ENCODE data around the gene SKP1. TPM values are rescaled to one million over a fixed set of nuclear protein-coding genes. Genes with fewer than 3 reads are reported as not detected.

SKP1 gene
- total RNA-seq, 4 donors from 2014 or later: 229 to 275 (median 253) TPM

DNA sequence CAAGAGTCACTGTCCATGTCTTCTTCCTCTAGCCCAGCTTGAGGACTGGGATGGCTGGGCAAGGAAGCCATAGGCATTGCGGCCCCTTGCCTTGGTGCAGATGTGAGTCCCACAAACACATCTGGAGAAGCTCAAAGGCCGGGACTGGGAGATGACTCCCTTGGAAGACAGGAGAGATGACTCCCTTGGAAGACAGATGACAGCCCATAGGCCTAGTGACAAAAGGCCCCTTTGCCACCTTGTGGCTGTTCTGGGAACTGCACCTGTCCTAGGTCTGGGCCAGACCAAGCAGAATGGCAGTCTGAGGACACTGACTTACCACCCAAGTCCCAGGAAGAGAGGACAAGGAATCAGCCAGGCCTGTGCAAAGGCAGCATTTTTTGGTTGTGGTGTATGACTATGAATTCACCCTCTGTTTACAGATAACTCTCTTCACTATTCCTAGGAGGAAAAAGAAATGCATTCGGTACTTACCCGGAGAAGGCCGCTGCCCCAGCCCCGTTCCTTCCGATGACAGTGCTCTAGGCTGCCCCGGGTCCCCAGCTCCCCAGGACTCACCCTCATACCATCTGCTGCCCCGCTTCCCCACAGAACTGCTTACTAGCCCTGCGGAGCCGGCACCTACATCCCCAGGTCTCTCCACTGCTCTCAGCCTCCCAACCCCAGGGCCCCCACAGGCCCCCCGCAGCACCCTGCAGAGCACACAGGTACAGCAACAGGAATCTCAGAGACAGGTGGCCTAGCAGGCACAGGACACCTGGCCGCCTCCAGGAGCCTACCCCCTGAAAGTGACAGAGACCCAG, 30.8 kb downstream of the SKP1 start:
- no peak for TF ChIP-seq POLR2A (IDR thresholded peaks at IDR 0.05)
- TF ChIP-seq, protein P1, sequence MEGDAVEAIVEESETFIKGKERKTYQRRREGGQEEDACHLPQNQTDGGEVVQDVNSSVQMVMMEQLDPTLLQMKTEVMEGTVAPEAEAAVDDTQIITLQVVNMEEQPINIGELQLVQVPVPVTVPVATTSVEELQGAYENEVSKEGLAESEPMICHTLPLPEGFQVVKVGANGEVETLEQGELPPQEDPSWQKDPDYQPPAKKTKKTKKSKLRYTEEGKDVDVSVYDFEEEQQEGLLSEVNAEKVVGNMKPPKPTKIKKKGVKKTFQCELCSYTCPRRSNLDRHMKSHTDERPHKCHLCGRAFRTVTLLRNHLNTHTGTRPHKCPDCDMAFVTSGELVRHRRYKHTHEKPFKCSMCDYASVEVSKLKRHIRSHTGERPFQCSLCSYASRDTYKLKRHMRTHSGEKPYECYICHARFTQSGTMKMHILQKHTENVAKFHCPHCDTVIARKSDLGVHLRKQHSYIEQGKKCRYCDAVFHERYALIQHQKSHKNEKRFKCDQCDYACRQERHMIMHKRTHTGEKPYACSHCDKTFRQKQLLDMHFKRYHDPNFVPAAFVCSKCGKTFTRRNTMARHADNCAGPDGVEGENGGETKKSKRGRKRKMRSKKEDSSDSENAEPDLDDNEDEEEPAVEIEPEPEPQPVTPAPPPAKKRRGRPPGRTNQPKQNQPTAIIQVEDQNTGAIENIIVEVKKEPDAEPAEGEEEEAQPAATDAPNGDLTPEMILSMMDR (IDR thresholded peaks at IDR 0.05): peak in 1 of 3 donors; percentile 81
- WGBS, 2 donors: 80 to 87% methylated on average over 13 of the region's 13 CpGs
- H3K4me3 ChIP-seq (ENCODE audit: low read depth, poor library complexity, severe bottlenecking): no peak overlapping the region
- intact Hi-C loops (cut with DNase I; ENCODE audit: low total_unique reads): loop anchor here (2.0 kb wide), 1 partner anchor 107 kb away; no protein-coding TSS in a partner anchor
- DNase-seq (ENCODE audit: low spot score in 2 of 2): peak; percentile 72 to 94

DNA sequence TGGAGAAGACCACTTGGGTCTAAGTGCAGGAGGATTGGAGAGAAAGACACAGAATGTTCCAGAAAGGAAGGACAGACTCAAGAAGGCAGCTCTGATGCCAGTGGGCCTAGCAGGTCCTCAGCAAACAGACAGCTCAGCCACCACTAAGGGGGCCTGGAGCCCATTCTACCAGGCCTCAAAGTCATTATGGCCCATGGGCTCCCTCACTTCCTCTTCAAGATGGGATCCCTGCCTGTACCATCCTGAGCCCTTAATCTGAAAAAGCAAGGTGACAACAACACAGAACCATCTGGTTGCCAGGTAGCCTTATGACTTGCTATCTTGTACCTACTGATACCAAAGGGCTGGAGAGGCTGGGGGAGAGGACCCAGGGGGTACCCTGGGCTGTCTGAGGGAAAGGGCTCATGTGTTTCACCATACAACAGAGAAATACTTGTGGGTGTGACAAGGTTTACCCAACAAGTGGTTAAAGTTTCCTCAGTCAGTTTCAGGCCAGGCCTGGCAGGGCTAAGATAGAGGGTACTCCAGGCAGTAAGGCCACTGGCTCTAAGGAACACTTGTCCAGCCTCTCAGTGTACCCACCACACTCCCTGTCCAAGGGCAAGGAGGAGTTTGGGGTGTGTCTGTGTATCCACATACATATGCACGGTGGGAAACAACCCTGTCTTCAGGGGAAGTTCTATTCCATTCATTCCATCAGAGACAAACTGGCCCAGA, 31.6 kb downstream of the SKP1 start:
- 38 to 53% methylated on average over 1 of the region's 1 CpG for WGBS, 2 donors
- intact Hi-C loops (cut with DNase I; ENCODE audit: low total_unique reads): loop anchor here (2.0 kb wide), 1 partner anchor 106 kb away; no protein-coding TSS in a partner anchor
- TF ChIP-seq, protein P1 (IDR thresholded peaks at IDR 0.05): no peak
- TF ChIP-seq POLR2A (IDR thresholded peaks at IDR 0.05): no peak
- DNase-seq (ENCODE audit: low spot score in 2 of 2): peak in 1 of 2 donors; percentile 8
- no peak overlapping the region for H3K4me3 ChIP-seq (ENCODE audit: low read depth, poor library complexity, severe bottlenecking)

DNA sequence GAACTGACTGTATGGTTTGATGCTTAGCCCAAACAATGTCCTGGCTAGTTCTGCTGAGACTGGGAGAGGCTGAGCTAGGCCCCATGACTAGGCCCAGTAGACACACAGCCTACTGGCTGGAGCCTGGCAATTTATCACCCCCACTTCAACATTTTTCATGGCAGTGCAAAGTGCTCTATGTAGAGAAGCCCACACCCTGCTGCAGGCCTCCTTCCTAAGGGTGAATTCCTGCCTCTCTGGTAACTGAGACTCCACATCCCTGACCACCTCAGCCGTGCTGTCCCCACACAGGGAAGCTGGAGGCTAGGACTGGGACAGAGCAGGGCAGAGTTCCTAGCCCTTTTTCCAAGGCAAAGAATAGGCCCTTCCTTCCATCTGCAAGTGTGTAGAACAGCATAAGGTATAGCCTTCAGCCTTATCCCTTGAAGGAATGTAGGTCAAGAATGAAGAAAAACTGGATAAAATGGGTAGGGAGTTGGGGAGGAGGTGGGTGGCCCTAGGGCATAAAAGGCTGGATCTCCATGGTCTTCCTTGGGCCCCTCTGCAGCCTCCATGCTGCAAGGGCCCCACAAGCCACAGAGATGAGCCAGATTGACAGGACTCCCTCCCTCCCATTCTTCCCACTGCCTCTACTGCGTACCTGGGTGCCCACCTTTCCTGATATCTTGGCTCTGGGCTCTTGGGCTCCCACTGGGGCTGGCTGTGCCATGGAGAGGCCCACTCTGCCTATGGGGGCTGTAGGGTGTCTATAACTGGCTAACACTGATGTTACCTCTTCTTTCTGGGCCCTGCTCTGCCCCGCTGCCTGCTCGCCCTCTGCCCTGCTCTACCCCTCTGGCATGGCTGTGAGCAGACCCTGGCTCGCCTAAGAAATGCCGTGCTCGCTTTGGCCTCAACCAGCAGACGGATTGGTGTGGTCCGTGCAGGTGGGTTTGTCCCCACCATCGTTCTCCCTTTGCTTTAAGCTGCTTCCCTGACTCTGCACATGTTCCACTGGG, 32.5 kb downstream of the SKP1 start:
- TF ChIP-seq, protein P1 (IDR thresholded peaks at IDR 0.05): no peak
- TF ChIP-seq POLR2A (IDR thresholded peaks at IDR 0.05): no peak
- WGBS, 2 donors: 88 to 94% methylated on average over 10 of the region's 10 CpGs
- DNase-seq (ENCODE audit: low spot score in 2 of 2): peak in 1 of 2 donors; percentile 72
- intact Hi-C loops (cut with DNase I; ENCODE audit: low total_unique reads): loop anchor here (2.0 kb wide), 1 partner anchor 105 kb away; no protein-coding TSS in a partner anchor
- H3K4me3 ChIP-seq (ENCODE audit: low read depth, poor library complexity, severe bottlenecking): no peak overlapping the region

DNA sequence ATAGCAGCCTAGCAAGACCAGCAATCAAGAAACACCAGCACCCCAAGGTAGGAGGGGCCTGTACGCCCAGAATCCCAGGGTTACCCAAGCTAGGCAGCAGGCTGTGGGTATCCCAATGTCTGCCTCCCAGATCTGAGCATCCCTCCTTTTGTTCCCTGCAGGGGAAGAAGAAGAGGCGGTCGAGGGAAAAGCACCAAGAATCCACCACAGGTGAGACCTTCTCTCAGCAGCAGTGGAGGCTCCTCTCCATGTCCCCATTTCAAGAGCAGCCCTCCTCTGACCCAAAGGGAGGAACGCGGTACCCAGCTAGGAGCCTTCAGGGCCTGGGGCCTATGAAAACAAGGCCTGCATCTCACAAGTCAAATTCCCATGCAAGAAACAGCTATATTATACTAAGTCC, 33.3 kb downstream of the SKP1 start:
- no peak overlapping the region for H3K4me3 ChIP-seq (ENCODE audit: low read depth, poor library complexity, severe bottlenecking)
- TF ChIP-seq, protein P1 (IDR thresholded peaks at IDR 0.05): no peak
- no peak for TF ChIP-seq POLR2A (IDR thresholded peaks at IDR 0.05)
- peak in 1 of 2 donors; percentile 20 for DNase-seq (ENCODE audit: low spot score in 2 of 2)
- WGBS, 2 donors: 97 to 98% methylated on average over 5 of the region's 5 CpGs
- intact Hi-C loops (cut with DNase I; ENCODE audit: low total_unique reads): no loop called here

DNA sequence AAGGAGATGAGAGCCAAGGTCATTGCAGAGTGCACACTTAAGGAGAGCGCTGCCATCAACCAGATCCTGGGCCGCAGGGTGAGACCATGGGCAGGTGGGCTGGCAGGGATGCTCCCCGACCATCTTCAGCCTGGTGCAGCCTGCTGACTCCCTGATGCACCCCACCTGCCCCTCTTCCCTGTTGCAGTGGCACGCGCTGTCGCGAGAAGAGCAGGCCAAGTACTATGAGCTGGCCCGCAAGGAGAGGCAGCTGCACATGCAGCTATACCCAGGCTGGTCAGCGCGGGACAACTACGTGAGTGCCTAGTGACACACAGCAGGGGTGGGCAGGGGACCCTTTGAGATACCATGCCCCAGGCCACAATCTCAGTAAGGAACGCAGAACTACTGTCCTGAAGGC, 33.9 kb downstream of the SKP1 start:
- 85 to 100% methylated on average over 3 to 12 of the region's 12 CpGs for WGBS, 2 donors
- intact Hi-C loops (cut with DNase I; ENCODE audit: low total_unique reads): no loop called here
- TF ChIP-seq, protein P1 (IDR thresholded peaks at IDR 0.05): no peak
- no peak for TF ChIP-seq POLR2A (IDR thresholded peaks at IDR 0.05)
- H3K4me3 ChIP-seq (ENCODE audit: low read depth, poor library complexity, severe bottlenecking): no peak overlapping the region
- DNase-seq (ENCODE audit: low spot score in 2 of 2): peak; percentile 12 to 72
